ENCODE results near the gene GUK1.
"Not testable (repeated sequence)": the region's sequence is repeated elsewhere in the genome, so short reads cannot be mapped to it uniquely, and the experiment has no call there.

Gene GUK1

DNA sequence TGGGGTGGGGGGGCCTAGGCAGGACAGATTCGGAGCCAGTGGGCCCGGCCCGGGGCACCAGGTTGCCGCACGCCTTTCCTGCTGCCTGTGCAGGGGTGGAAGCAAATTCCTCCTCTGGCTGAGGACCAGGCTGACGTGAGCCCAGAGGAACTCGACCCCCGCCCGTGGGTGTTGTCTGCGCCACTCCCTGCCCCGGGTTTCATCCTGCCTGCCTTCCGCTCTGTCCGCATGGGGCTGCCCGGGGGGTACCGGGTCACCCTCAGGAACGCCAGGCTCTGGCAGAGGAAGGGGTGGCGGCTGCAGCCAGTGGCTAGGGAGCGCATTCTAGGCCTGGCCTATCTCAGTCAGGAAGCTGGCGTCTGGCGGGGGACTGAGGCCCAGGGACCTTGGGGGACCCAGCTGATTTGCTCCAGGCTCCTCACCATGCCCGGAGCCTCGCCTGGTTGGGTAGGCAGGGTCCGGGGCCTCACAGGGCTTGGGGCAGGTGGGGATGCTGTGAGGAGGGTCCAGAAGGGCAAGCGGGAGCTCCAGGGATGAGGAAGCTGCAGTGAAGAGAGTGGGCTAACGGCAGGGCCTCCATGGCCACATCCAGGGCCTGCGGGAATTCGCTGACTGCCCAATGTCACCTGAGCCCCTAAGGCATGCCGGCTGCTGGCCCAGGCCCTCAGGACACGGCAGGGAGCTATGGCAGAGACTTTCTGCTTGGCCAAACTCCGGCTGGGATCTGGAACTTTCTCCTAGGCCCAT is 23.1 kb downstream of the GUK1 start:
- Histone ChIP-seq H3K9me3 (ENCODE audit: control insufficient read depth, insufficient read depth, low read length) (no peaks in the 10 kb centered on the region), H3K9ac (ENCODE audit: low read depth, low read length) (no peak overlapping the region), H3K4me1 (ENCODE audit: insufficient read depth, low read length) (peaks cover 15% of the 10 kb centered on the region; the same call in 1 of the 2 replicates), H3K36me3 (ENCODE audit: insufficient read depth, low read length) (no peaks in the 10 kb centered on the region)

DNA sequence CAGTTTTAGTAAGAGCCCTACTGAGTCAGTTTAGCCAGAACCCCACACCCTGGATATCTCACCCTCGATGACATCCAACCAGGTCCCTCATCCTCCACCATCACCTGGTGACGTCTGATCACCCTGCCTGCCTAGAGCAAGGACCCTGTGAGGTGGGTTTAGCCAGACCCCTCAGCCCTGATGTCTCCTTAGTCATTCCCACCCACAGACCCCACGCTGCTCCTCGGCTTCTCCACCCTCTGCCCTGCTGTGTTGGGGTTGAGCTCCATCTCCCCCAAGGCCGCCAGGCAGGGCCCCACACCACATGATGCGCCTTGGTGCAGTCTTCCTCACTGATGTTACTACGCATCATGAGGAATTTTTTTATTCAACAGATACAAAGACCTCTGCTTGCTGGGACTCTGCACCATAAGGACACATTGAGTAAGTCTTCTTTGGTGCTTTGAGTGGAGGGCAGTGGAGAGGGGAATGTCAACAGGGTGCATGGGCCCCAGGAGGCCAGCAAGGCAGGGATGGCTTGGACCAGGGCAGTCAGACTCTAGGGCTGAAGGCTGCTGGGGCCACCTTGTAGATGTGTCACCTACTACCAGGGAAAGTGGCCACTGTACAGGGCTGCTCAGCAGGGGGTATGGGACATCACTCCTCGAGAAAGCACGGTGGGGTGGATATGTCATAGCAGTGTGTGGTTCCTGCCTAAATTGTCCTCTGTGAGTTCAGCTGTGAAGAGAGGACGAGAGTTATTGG is 23.9 kb downstream of the GUK1 start:
- H3K4me1 ChIP-seq (ENCODE audit: insufficient read depth, low read length): peaks cover 15% of the 10 kb centered on the region; the same call in 1 of the 2 replicates
- no peak overlapping the region for H3K9ac ChIP-seq (ENCODE audit: low read depth, low read length)
- no peaks in the 10 kb centered on the region for H3K36me3 ChIP-seq (ENCODE audit: insufficient read depth, low read length)
- H3K9me3 ChIP-seq (ENCODE audit: control insufficient read depth, insufficient read depth, low read length): no peaks in the 10 kb centered on the region

DNA sequence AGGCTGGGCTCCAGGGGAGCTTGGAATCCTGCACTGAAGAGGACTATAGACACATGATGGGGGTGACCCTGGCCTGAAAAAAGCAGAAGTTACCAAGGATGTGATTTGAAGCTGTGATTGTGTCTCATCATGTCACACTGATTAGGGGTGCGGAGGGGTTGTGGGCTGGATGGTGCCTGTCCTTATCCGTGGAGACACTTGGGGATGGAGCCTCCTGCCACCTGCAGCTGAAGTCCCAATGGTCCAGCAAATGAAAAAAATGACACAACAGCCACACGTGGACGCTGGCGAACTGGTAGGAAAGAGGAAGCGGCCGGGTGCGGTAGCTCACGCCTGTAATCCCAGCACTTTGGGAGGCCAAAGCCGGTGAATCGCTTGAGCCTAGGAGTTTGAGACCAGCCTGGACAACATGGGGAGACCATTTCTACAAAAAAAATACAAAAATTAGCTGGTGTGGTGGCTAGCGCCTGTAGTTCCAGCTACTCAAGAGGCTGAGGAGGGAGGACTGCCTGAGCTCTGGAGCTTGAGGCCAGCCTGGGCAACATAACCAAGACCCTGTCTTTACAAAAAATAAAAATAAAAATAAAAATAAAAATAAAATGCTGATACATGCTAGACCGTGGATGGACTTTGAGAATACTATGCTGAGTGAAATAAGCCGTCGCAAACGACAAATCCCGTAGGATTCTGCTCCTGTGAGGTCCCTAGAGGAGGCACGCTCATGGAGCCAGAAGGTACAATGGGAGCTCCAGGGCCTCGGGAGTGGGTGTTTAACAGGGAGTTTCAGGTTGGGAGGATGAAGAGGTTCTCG is 24.7 kb downstream of the GUK1 start:
- H3K9ac ChIP-seq (ENCODE audit: low read depth, low read length): peak overlapping the region; percentile 79
- no peaks in the 10 kb centered on the region for H3K9me3 ChIP-seq (ENCODE audit: control insufficient read depth, insufficient read depth, low read length)
- no peaks in the 10 kb centered on the region for H3K36me3 ChIP-seq (ENCODE audit: insufficient read depth, low read length)
- peaks cover 15% of the 10 kb centered on the region; the same call in 1 of the 2 replicates for H3K4me1 ChIP-seq (ENCODE audit: insufficient read depth, low read length)

- Histone ChIP-seq H3K9me3 (ENCODE audit: control insufficient read depth, insufficient read depth, low read length) (no peaks in the 10 kb centered on the region), H3K9ac (ENCODE audit: low read depth, low read length) (peak within 1 kb of the TSS; percentile 80), H3K36me3 (ENCODE audit: insufficient read depth, low read length) (no peaks in the 10 kb centered on the region), H3K4me1 (ENCODE audit: insufficient read depth, low read length) (peaks cover 15% of the 10 kb centered on the region; the same call in 1 of the 2 replicates)
These were observed 25.5 kb downstream of the GUK1 start, which contains the start of gene IBA57 for GRCh38 chr1:228165372-228166169. TSS of gene IBA57 (plus strand) at chr1:228165804. CDS start at chr1:228165817, 13 bp downstream.

DNA sequence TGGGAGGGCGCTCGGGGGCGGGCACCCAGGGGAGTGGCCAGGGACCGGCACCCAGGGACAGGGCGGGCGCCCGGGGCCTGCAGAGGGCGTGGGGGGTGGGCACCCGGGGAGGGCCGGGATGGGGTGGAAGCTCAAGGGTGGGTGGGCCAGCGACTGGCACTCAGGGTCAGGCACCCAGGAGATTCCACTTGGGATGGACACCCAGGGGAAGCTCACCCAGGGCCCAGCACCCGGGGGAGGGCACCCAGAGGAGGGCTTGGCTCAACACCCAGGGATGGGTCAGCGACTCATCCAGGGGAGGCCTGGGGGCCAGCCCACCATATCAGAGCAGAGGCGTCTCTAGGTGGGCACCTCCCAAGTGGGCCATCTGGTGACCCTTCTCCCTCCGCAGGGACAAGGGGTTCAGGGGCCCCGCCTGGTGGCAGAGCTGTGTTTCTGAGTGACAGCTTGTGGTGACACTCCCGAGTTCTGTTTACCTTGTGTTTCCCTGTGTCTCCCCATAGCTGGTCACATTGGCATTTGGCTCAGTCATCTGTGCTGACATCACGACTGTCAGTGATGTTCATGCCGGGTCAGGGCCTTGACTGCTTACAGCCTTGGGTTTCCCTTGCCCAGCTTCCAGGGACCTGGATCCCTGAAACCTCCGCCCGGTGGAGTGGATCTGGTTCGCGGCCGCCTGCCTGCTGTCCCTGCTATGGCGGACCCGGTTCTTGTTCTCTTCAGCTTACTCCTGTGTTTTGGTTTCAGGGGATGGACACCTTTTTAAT is 26.3 kb downstream of the GUK1 start:
- no peaks in the 10 kb centered on the region for H3K36me3 ChIP-seq (ENCODE audit: insufficient read depth, low read length)
- no peaks in the 10 kb centered on the region for H3K9me3 ChIP-seq (ENCODE audit: control insufficient read depth, insufficient read depth, low read length)
- H3K9ac ChIP-seq (ENCODE audit: low read depth, low read length): peak overlapping the region; percentile 80
- H3K4me1 ChIP-seq (ENCODE audit: insufficient read depth, low read length): peaks cover 15% of the 10 kb centered on the region; the same call in 1 of the 2 replicates

- no peak overlapping the region for H3K9ac ChIP-seq (ENCODE audit: low read depth, low read length)
- H3K4me1 ChIP-seq (ENCODE audit: insufficient read depth, low read length): no peaks in the 10 kb centered on the region
- no peaks in the 10 kb centered on the region for H3K9me3 ChIP-seq (ENCODE audit: control insufficient read depth, insufficient read depth, low read length)
- H3K36me3 ChIP-seq (ENCODE audit: insufficient read depth, low read length): no peaks in the 10 kb centered on the region
These were observed 28.6 kb downstream of the GUK1 start for GRCh38 chr1:228168563-228169270.

DNA sequence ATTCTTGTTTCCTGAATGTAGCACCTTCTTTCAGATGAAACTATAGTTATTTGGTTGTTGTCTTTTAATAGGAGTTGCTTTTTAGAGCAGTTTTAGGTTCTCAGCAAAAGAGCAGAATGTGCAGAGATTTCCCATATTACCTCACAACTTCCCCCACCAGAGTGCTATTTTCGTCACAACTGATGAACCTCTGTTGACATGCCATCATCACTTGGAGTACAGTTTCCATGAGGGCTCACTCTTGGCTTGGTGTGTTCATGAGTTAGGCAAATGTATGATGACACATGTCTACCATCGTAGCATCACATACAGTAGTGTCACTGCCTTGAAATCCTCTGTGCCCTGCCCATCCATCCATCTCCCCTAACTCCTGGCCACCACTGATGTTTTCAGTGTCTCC is 29.3 kb downstream of the GUK1 start:
- no peaks in the 10 kb centered on the region for H3K4me1 ChIP-seq (ENCODE audit: insufficient read depth, low read length)
- no peaks in the 10 kb centered on the region for H3K36me3 ChIP-seq (ENCODE audit: insufficient read depth, low read length)
- H3K9me3 ChIP-seq (ENCODE audit: control insufficient read depth, insufficient read depth, low read length): no peaks in the 10 kb centered on the region
- no peak overlapping the region for H3K9ac ChIP-seq (ENCODE audit: low read depth, low read length)

DNA sequence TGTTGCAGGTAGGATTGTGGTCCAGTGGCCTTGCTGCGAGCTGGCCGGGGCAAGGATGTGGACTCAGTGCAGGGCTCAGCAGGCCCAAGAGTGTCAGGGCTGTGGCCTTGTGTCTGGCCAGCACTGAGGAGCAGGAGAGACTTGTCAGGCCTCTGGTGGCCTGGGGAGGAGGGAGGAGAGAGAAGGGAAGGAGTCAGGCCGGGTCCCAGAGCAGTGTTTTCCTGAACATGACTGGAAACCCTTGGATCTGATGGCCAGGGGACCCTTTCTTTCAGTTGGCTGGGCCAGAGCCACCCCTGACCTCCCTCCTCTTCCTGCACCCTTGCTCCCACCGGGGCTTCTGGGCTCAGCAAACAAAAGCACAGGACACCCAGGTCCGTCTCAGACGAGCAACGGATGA is 30.6 kb downstream of the GUK1 start:
- Histone ChIP-seq H3K36me3 (ENCODE audit: insufficient read depth, low read length) (no peaks in the 10 kb centered on the region), H3K9me3 (ENCODE audit: control insufficient read depth, insufficient read depth, low read length) (no peaks in the 10 kb centered on the region), H3K4me1 (ENCODE audit: insufficient read depth, low read length) (no peaks in the 10 kb centered on the region), H3K9ac (ENCODE audit: low read depth, low read length) (no peak overlapping the region)

- no peaks in the 10 kb centered on the region for H3K9me3 ChIP-seq (ENCODE audit: control insufficient read depth, insufficient read depth, low read length)
- H3K9ac ChIP-seq (ENCODE audit: low read depth, low read length): no peak overlapping the region
- no peaks in the 10 kb centered on the region for H3K4me1 ChIP-seq (ENCODE audit: insufficient read depth, low read length)
- no peaks in the 10 kb centered on the region for H3K36me3 ChIP-seq (ENCODE audit: insufficient read depth, low read length)
These were observed 31.3 kb downstream of the GUK1 start for GRCh38 chr1:228171221-228171891.

- Histone ChIP-seq H3K9ac (ENCODE audit: low read depth, low read length) (no peak overlapping the region), H3K36me3 (ENCODE audit: insufficient read depth, low read length) (no peaks in the 10 kb centered on the region), H3K4me1 (ENCODE audit: insufficient read depth, low read length) (no peaks in the 10 kb centered on the region), H3K9me3 (ENCODE audit: control insufficient read depth, insufficient read depth, low read length) (no peaks in the 10 kb centered on the region)
These were observed 32.8 kb downstream of the GUK1 start for GRCh38 chr1:228172591-228173527.

GRCh38 chr1:228173528-228174481 is 33.7 kb downstream of the GUK1 start:
- not testable (repeated sequence) for H3K4me1 ChIP-seq (ENCODE audit: insufficient read depth, low read length); H3K9ac ChIP-seq (ENCODE audit: low read depth, low read length); H3K36me3 ChIP-seq (ENCODE audit: insufficient read depth, low read length); H3K9me3 ChIP-seq (ENCODE audit: control insufficient read depth, insufficient read depth, low read length)
